GM19328 (cell line): ENCODE data around the gene MIB2.

Source experiments
- ATAC-seq: cut with Tn5 transposase; IDR thresholded peaks from one replicate; pipeline ENCODE4 v1.9.1; 2021; ENCODE audit warnings: mild to moderate bottlenecking, moderate library complexity; ENCODE audit not compliant: unreplicated experiment

The MIB2 gene

DNA sequence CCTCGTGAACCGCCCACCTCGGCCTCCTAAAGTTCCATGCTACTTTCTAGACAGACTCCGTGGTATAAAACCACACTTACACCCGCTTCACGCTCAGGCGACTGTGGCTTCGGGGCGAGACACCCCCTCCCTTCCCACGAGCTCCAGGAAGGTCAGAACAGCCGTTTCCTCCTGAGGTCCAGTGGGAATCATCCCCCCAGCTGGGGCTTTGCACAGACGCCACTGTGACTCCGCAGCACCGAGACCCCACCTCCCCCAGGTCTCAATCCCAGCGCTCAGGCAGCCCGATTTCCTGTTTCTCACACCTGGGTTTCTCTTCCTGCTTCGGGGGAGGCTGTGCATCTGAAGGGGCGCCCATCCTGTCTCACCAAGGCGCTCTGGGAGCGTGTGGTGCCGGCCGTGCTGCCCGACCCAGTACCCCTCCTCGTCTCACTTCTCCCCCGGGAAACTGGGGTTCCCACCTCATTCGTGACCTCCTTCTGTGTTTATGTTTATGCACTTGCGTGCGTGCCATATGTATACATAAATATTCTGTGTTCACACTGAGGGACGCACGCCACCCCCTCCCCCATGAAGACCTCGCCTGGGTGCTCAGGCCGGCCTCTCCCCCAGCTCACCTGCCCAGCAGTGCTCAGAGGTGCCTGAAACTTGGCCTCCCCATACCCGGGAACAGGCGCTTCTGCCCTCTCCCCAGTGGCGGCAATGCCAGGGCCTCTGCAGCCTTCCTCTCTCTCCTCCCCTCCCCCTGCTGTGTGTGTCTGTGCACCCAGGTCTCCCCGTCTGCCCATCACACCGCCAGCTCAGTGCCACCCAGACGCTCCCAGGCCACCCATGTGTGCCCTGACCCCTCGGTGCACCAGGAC lies 62.6 kb downstream of the MIB2 start:
- ATAC-seq, result peak; percentile 52

DNA sequence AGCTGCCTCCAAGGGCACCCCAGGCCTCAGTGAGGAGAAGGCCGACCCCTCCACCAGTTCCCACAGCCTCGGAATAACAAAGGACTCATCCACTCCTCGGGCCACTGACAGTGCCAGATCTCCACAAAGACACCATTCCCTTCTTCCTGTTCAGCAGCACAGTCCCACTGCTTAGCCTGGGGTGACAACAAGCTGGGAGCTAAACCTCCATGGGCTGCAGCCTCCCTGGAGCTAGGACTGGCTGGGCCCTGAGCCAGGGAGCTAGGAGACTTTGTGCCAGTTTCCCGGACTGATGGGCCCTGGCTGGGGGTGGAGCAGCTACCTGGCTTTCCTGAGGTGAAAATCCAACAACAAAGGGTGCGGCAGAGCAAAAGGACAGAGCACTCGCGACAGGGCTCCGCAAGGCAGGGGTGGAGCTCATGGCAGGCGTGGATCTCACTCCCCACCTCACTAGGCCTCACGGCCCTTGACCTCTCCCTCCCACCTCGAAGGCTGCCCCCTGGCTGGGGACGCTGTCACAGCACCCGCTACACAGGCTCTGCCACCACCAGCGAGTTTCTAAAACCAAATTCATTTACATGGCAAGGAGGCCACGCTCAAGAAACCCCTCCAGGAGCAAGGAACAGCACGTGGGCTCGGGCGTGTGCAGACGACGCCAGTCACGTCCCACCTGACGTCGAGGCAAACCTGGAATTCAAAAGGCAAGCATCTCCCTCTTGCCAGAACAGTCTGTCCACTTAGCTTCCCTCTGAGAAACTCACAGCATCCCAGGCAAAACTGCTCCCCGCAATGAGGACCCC lies 63.5 kb downstream of the MIB2 start:
- ATAC-seq, result no peak
